GM21367 (cell line): ENCODE data around the gene SRCIN1.

ENCODE experiments used
- ATAC-seq: cut with Tn5 transposase; IDR thresholded peaks from one replicate; pipeline ENCODE4 v1.9.1; 2021; ENCODE audit not compliant: unreplicated experiment

SRCIN1 gene

DNA sequence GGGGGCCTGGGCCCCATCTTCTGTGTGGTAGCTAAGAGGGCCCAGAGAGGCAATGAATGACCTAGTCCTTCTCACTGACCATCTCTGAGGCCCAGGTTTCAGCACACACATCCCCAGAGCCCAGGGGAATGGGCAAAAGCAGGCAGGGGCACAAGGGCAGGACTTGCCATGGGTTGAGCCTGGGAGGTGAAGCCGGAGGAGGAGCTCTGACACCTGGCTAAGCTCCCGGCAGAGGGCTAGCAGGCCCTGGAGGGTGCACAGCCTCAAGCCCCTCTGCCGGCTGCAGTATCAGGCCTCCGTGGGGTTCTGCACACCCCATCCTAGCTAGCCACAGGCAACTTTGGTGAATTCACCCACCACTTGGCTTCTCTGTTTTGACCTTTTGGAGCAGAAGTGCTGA, 5.3 kb downstream of the SRCIN1 start:
- ATAC-seq = no peak

DNA sequence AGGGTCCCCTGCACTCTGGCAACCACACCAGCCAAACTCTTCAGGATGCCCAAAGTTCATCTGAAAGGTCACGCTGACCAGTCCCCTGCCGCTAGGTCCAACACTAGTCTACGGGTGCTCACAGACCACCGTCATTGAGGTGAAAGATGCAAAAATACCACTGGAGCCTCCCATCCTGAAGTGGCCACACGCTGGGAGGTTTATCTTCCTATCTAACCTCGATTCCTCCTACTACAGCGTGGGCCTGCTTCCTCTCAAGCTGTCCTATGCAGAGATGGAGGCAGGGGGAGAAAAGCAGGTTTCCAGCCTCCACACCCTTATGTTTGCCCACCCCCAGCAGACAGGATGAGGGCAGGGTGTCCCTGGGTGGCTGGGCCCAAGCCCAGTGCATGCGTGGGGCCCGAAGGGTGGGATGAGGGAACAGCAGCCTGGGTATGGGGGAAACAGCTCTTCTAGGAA, 6.3 kb downstream of the SRCIN1 start:
- no peak for ATAC-seq

DNA sequence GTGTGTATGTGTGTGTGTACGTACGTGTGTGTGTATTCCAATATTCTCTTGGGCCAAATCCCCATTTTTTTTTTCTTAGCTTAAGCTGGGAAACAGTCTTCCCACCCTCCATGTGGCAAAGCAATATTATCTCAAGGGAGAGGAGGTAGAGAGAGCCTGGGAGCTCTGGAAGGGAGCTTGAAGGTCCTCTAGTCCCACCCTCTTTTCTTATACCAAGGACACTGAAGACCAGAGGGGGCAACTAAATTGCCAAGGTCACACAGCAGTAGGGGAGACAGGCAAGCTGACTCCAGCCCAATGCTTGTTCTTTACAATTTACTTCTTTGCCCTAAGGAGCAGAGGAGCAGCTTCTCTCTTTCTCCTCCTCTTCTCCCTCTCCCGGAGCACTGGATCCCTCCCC, 6.8 kb downstream of the SRCIN1 start:
- ATAC-seq = no peak

DNA sequence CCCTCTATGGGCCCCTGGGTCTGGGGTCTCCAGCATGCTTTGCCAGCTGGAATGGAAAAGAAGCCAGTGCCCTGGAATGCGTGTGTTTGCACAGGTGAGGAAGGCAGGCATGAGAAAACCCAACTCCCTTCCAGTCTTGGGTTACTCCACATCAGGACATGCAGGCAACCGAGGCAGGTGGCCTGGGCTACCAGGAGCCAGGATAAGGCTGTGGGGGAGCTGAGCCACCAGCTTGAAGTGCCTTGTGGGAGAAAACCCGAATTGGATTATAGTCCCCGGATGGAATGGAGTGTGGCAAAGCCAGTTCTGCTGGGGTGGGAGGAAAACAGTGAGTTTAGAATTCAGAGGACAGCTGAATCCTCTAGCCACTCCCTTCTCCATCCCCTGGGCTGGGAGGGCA, 7.2 kb downstream of the SRCIN1 start:
- ATAC-seq = no peak

DNA sequence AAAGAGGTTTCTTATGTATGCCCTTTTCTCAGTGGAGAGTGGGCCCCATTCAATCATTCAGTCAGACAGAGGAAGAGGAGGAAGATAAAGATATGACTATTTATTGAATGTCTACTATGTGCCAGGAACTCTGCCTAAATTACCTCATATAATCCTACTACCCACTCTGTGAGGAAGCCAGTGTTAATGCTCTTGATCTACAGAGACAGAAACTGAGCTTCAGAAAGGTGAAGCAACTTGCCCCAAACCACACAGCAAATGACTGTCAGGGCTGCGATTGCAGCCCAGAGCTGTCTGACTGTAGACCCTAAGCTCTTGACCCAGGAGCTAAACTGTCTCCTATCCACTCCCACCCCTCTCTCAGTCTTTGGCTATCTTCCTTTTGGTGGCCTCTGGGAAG, 8.4 kb downstream of the SRCIN1 start:
- no peak for ATAC-seq

DNA sequence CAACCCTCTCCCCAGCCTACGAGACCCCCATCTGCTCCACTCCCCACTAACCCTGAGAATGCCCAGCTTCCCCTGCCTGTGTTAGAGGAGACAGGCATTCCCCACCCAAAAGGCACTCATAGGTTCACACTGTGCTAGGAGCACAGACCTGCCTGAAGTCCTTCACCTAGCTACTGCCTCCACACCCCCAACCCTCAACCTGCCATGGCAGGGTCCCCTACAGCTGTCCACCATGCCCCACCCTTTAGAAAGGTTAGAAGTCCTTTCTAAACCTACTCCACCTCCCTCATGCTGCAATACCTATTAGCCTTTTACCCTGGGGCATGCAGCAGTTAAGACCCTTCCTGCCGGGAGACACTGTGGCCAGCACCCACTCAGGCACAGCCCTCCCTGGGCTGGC, 9.1 kb downstream of the SRCIN1 start:
- ATAC-seq = no peak

DNA sequence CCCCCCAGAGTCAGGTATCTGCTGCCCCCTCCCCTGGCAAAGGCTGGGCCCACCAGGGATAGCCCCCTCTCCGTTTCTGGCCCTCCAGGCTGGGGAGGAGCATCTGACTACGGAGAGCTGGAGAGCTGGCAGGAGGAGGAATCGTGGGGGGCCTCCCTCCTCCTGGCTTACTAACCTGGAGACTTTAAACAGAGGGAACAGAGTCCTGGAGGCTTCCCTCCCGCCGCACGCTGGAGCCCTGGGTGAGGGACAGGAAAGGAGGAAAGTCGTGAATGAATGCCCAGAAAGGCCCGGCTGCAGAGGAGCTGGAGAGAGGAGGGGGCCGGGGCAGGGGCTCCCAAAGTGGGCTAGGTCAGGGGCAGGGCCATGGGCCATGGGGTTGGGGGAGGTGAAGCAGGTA, 9.9 kb downstream of the SRCIN1 start:
- no peak for ATAC-seq

DNA sequence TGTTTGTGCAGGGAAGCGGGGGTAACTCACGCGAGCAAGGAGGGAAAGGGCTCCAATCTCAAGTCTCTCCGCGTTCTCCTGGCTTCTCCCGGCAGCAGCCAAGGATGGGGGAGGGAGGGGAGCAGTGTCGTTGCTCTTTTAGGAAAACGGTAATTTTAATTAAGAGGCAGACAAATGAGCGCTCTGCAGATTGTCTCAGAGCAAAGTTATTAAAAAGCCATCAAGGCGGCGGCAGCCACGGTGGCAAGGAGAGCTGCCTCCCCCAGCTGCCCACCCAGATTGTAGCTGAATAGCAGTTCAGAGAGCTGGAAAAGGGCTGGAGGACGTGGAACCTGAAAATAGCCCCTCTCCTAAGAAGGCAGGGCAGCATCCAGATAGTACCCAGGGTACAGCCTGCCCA, 11.6 kb downstream of the SRCIN1 start:
- ATAC-seq = no peak

DNA sequence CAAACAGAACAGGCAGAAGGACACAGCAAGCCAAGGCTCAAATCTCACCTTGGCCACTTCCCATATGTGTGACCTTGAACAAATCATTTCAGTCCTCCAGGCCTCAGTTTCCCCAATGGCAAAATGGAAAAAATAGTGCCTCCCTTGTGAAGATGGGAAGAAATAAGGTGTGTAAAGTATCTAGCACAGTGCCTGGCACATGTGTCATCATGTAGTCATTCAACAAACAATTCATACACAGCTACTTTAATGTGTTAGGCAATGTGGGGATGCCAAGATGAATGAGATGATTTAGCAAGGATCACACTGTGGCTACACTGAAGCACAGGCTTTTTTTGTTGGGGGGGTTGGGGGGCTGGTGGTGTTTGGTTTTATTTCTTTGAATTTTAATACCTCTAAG, 13.3 kb downstream of the SRCIN1 start:
- ATAC-seq = no peak

DNA sequence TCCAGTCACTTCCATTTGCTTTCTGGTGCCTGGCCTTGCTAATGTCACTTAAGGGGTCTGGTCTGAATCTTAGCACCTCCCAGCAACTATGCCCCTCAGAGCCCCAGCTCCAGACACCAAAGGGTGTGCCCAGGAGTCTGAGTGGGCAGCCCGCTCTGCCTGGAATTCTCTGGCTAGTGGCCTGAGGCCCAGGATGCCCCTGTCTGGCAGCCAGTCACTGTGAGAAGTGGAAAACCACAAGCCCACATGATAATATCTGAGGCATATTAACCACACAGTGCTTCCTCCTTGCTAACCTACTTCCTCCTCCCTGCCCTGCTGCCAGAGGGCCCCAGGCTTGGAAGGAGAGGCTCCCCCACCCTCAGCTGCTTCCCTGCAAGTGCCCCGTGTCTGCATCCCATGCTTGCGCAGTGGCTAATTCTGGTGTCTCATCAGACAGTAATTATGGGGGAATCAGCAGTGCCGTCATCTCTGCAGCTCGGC, 14.0 kb downstream of the SRCIN1 start:
- ATAC-seq = no peak

DNA sequence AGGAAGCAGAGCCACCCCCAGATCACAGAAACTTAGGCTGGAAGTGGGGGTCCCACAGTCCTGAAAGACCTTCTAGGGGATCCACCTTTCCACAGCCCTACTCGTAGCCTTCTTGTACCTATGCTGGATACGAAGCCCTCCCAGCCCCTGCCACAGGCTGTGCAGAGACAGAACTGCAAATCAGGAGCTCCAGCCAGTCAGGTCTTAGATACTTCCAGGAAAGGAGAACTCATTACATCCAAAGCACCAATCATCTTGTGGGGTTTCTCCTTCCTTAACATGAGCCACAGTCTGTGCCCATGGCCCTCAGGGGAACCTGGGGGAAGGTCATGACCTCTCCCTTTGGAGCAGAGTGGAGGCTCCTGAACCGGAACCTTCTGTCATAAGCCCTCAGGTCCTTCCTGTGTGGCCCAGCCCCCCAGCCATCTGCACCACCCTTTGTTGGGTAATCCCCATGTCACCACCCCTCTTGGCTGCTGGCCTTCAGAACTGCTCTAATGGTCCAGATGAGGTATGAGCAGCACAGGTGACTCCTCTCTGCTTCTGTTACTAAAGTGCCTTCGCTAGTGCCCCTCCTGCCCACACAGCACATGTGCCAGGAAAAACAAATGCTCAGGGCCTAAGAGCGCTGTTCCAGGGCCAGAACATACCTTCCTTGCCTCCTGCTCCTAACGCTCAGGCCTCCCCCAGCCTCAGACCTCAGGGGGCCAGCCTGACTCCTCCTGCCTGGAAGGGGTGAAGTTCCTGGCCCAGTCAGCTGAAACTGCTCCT, 14.6 kb downstream of the SRCIN1 start:
- ATAC-seq = no peak

DNA sequence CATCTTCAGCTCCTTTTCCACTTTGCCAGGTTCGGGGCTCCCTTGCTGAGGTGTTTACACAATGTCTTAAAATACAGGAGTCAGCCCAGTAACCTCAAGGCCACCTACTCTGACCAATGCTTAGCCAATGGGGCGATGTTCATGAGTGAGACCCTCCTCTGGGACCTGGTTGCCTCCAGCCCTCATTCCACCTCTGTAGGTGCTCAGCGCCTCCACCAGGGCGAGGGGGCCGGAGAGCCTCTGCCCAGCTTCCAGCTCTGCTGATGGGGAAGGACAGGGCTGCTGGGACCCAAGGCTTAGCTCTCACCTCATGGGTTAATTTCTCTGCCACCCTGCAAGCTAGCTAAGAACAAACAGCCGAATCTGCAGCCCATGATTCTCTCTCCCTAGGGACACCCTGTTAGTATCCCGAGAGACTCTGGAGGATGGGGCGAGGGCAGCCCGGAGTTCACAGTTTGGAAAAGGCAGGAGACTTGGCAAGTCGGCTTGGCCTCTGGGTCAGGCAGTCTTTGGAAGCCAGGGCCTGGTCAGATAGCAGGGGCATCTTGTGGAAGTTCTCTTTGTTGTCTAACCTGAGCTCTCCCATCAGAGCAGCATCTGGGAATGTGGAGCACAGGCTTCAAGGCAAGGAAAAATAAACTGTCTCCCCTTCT, 16.2 kb downstream of the SRCIN1 start:
- no peak for ATAC-seq

DNA sequence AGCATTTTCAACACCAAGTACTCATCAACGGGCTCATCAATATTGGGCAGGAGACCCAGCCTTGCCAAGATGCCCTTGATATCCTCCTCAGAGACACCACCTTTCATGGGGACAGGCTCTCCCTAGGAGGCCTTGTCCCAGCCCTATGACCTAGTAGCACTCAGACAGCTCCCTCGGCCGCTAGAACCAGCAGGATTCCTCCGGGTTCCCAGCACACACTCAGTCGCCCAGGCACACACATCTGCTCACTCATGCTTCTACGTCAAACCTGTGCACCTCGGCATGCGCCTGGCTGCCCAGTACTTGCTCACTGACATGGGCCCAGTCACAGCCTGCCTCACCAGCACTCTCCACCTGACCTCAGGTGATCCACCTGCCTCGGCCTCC, 17.0 kb downstream of the SRCIN1 start:
- no peak for ATAC-seq

DNA sequence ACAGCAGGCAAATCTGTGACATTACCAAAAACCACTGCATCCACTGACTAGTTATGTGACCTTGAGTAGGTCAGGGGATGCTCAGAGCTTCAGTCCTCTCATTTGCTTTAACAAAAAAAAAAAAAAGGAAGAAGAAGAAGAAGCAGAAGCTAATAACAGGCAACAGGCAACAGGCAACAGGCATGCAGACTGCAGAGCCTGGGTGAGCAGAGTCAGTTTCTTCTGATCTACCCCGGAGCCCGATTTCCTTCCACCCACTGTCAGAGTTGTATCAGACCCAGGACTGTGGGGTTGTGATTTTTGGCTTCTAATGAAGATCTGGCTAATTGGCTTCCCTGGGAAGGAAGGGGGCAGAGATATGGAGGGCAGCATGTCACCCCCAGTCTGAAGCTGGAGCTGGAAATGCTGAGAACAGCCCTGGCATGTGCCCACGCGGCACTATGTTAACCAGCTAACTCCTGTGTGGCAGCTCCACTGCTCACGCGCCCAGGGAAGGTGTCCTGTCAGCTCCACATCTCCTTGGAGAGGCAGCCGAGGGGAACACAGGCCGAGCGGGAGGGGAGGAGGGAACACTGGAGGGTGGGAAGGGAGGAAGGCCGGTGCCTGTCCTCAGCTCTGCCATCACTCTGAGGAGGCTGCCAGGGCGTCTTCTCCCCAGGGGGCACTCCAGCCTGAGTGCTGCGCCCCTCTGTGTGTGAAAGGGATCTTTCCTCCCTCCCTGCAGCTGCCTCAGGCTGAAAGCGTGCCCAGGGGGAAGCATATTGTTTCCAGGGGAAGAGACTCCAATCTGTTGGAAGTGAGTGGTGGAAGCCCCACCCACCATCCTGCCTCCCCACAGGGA, 17.6 kb downstream of the SRCIN1 start:
- ATAC-seq = no peak

DNA sequence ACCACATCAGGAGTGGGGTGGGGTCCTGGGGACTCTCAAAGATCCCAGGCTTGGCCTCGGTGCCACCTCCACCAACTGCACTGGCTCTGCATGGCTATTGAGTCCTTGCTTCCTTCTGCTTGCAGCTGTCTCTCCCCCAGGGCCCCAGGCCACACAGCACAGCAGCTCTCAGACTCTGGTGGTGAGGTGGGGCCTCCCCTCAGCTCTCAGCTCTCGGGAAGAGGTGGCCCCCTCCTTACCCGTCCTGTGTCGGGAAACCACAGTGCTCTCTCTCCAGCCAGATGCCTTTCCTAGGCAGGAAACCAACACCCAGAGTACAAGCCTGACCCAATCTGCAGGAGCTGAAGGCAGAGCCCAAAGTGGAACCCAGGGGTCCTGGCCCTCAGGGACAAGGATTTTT, 18.5 kb downstream of the SRCIN1 start:
- no peak for ATAC-seq

DNA sequence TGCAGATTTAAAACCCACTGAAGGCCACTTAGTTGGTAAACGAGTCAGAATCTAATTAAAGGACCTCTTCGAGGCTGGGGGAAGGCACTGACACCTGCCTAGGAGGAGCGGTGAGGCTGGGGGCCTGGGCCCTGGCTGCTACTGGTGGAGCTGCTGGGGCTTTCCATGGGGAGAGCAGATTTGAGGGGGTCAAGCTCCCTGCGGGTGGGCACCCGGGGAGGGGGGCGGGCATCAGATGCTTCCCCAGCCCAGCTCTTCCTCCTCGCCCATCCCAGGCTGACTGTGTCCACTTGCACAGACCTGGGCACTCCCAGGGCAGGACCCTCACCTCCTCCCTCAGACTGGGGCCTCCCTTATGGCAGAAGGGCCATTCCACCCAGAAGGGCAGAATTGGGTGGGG, 19.0 kb downstream of the SRCIN1 start:
- ATAC-seq = no peak

DNA sequence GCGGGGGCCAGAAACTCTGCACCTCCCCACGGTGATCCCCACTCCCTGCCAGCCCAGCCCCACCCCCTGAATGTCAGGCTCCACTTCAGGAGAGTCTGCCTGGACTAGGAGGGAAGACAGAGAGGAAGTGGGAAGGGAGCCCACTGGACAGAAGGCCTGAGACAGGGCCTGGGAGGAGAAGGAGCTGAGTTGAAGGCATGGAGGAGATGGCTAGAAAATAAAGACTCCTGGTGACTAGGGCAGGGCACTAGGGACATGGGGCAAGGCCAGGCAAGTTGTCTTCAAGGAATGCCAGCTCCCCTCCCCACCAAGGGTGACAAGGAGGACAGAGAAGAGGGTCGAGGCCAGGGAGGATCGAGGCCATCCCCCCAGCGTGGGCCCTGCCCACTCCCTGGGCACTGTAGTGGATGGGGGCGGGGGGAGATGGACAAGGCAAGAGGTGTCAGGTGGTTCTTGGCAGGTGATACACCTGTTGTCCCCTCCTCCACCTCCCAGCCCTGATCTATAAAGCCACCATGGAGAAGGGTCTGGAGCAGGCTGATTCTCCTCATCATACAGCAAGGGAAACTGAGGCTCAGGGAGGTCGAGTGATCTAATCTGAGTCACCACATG, 19.7 kb downstream of the SRCIN1 start:
- ATAC-seq = no peak

DNA sequence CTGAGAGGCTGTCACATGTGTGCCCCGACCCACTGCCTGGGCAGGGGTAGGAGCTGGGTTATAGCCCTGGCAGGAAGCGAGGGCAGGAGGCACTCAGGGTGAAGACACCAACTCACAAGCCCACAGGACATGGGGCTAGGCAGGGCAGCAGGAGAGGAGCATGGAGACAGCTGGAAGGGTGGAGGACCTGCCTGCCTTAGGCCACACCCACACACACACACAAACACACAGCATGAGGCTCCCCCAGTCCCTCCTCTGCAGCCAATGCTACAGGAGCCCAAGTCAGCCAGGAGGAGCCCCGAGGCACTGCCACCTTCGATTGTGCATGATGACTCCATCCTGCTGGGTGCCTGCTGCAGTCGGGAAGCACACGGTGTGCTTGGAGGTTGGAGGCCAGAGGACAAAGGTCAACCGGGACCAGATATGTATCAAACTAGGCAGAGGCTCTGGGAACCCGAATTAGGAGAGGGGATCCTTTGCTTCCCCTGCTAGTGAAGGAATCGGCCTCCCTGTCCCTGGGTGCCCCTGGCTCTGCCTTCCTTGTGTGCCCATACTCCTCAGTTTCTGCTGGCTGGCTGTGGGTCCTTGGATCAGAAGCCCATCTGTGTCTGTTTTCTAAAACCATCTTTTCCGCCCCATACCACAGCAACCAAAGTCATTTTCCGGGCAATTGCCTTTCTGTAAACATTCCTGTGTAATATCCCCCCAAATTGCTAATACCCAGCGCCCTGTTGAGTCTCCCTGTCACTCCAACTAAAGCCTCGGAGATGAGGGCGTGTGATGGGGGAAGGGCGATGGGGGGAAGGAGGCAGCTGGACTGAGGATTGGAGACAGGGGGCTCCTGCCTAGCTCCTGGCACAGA, 20.5 kb downstream of the SRCIN1 start:
- no peak for ATAC-seq

DNA sequence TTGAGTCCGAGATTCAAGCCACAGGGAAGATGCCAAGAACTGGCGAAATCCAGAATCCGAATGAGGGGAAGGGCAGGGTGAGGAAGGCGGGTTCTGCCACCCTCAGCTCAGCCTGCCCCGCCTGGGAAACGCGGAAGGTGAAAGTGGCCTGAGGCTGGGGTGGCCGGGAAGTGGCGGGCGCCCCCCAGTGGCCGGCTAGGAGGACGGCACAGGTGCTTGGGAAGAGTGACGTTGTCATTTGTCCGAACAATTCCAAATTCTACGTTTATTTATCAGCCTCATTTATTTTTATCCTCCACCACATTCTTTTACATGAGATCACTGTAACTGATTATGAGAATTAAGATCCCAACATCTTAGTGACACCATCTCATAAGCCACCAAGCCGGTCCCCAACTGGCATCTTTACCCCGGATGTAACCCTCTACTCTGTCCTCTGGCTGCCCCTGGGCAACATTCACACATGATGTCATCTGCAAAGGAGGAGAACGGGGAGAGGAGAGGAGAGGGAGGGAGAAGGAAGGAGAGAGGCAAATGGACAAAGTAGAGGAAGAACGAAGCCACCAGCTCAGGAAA, 21.3 kb downstream of the SRCIN1 start:
- no peak for ATAC-seq

DNA sequence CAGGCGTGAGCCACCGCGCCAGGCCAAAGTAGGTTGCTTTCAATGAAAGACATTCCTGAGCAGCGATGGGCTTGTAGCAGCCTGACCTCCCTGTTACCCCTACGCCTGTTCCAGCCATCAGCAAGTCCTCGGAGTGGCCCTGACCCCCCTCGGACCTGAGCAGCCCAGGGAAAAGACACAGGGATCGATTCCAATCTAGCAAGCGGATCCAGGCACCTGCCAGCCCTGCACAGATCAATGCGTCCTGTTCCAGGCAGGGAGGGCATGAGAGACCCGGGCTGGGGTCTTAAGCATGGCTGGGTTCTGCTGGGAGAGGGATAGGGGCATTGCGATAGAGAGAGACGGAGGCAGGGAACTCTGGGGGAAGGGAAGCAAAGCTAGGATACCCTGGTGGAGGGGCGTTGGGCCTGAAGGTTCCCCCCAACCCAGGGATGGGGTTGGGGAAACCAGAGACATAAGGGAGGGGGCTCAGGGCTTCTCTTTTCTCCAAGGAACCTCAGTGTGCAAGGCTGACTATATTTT, 21.9 kb downstream of the SRCIN1 start:
- no peak for ATAC-seq
